22Rv1 (cell line): Measurements from ENCODE around the gene SPOCK1.

Experiments
- CTCF ChIP-seq: fragments of 450-650 bp; IDR thresholded peaks from 2 replicates; pipeline ENCODE4 v1.5.1; 2017; ENCODE audit warnings: mild to moderate bottlenecking
- ZFX ChIP-seq: fragments of 450-650 bp; IDR thresholded peaks from 2 replicates; pipeline ENCODE4 v1.6.1; 2017; ENCODE audit warnings: antibody characterized with exemption, borderline replicate concordance

GRCh38 chr5:137105351-137106035 lies 393.6 kb downstream of the SPOCK1 start:
- TF ChIP-seq CTCF (no peak), ZFX (no peak)
